Fibroblast of mammary gland (primary cell): ENCODE measurements around the gene ETFA.
A peak's percentile ranks its signal among the peaks of the same experiment; 100 is the strongest.

Experiments used
- DNase-seq: peaks from one replicate; pipeline ENCODE4 v3.0.0-alpha.2; 2010; ENCODE audit warnings: low read depth
- H3K4me3 ChIP-seq: 2 replicates; pipeline ENCODE4 v1.5.1; 2011; ENCODE audit warnings: low read depth, mild to moderate bottlenecking, low read length, moderate library complexity; ENCODE audit not compliant: control insufficient read depth
- TF ChIP-seq, protein P1 (sequence below): conservative IDR thresholded peaks from 2 replicates; pipeline ENCODE4 v1.5.1; 2011; ENCODE audit warnings: low read depth, low read length, inconsistent platforms; ENCODE audit not compliant: control insufficient read depth, insufficient read depth

Gene ETFA

DNA sequence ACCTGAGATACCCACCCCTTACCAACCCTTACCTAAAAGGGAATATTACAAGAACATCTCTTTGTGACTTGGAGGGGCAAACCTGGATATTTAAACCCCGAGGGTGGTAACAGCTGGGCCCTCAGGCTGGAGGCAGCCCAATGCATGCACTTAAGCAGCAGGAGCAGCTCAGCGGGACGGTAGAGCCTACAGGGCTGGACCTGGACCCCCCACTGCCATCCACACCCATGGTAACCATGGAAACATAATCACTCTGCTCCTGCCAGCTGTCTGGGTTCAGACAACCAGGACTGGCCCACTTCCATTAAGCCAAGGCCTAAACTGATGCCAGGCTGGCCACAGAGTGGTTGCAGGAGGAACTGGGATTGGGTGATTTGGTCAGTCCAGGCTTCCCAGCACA, 52.8 kb downstream of the ETFA start:
- TF ChIP-seq, protein P1, sequence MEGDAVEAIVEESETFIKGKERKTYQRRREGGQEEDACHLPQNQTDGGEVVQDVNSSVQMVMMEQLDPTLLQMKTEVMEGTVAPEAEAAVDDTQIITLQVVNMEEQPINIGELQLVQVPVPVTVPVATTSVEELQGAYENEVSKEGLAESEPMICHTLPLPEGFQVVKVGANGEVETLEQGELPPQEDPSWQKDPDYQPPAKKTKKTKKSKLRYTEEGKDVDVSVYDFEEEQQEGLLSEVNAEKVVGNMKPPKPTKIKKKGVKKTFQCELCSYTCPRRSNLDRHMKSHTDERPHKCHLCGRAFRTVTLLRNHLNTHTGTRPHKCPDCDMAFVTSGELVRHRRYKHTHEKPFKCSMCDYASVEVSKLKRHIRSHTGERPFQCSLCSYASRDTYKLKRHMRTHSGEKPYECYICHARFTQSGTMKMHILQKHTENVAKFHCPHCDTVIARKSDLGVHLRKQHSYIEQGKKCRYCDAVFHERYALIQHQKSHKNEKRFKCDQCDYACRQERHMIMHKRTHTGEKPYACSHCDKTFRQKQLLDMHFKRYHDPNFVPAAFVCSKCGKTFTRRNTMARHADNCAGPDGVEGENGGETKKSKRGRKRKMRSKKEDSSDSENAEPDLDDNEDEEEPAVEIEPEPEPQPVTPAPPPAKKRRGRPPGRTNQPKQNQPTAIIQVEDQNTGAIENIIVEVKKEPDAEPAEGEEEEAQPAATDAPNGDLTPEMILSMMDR, result no peak
- H3K4me3 ChIP-seq, result no peak overlapping the region
- DNase-seq, result no peak

DNA sequence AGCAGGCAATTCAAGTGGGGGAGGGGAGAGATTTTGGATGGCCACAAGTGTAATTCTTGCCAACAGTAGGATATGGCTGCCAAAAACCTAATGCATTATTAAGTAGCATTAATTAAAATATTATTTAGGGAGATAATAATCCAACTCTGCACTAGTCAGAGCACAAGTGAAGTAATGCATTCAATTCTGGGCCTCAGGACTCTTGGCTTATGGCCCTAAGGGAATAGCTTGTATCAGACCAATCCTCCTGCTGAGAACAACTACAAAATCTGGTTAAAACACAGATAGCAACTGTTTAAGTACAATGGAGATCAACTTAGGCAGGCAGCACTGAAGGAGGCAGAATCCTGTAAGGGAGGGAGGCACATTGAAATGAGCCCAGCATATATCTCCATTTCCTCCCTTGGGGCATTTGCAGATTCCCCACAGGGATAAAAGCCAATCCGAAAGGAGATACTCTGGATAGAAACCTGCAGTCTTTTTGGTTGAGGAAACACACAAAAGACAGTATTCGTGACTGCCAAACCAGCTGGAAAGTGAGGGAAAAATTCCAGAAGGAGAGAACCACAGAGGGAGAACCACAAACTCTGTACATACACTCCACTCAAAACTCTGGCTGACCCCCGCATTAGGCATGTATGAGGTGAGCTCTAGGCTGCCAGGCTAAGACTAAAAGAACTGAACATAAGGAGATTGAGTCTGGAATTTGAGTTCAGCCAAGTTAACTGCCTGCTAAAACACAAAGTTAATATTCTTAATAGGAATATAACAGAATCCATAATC, 57.4 kb downstream of the ETFA start:
- no peak overlapping the region for H3K4me3 ChIP-seq
- TF ChIP-seq, protein P1, result no peak
- no peak for DNase-seq

DNA sequence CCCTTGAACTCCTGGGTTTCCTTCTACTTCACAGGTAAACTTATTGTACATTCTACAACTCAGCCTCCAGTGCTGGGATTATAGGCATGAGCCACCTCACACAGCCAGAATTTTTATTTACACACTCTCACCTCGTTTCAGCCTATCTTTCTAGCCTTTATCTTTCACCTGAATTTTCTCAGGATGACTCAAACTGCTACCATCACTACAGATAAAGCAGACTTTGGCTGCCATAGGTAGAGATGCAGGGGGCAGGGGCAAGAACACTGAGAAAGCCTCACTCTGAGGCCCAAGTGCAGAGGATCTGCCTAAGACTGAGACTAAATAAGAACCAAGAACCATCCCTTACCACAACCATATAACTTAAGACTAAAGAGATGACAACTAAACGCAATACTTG, 59.0 kb downstream of the ETFA start:
- H3K4me3 ChIP-seq, result no peak overlapping the region
- TF ChIP-seq, protein P1, result no peak
- DNase-seq, result no peak

DNA sequence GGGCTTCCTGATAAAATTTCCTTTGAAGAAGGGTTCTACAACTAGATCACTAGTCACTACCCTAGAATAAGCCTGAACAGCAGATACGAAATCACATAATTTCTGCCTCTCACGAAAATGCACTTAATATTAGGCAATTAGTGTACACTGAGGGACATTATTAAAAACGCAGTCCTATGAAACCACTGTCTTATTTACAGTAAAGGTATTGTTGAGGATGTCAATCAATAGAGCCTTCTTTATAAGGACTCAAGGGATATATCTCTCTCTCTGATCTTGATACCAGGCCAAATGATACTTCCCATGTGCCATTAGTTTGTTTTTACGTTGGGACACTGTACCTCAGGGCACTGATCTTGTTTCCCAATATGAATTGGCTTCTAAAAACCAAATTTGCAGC, 59.6 kb downstream of the ETFA start:
- no peak for DNase-seq
- no peak overlapping the region for H3K4me3 ChIP-seq
- TF ChIP-seq, protein P1, result no peak

DNA sequence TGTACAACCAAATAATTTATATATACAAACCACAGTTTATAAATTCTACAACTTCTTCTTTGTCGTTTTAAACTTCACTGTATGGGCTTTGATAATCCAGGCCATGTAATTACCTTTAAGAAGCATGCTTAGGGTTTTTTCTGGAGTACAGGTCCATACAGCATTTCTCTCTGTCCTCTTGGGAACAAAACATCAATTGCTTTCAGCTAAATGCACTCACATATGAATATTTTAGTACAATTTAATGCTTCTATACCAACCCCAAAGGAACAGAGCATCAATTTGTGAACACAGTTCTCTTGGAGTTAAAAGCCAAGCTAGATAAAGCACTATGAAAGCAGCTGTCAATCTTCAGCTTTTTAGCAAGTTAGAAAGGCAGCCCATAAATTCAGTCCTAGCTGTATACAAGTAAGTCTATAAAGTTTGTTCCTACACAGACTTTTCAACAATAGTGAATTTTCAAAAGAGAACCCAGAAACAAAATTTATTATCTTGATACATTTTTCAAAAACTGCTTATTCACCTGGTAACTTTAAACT, 66.1 kb downstream of the ETFA start:
- H3K4me3 ChIP-seq, result no peak overlapping the region
- no peak for DNase-seq
- TF ChIP-seq, protein P1, result no peak

DNA sequence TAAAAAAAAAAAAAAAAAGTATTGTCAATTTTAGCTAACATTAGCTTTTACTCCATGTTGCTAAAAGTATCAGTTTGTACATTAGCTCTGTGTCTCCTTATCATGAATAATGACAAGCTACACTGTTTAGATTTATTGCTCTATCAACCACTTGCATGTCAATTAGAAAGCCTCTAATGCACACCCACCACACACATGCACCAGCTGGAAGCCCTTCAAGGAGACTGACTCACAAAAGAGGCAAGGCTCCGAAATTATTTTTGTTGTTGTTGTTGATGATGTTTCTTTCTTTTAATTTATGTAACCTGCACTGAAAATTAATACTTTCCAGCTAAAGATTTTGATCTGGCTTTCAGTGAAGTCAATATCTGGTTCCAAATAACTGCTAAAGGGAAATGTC, 71.5 kb downstream of the ETFA start:
- H3K4me3 ChIP-seq, result no peak overlapping the region
- TF ChIP-seq, protein P1, result no peak
- DNase-seq, result peak; percentile 2
